ENCODE results near the gene CENPE. TPM values are rescaled to one million over a fixed set of nuclear protein-coding genes. Genes with fewer than 3 reads are reported as not detected.

Gene CENPE
- total RNA-seq, 2 experiments from 2014 or later, result 41.9 to 49.1 TPM

GRCh38 chr4:103111598-103111997 is 86.5 kb downstream of the CENPE start:
- intact Hi-C loops (cut with micrococcal nuclease), result no loop called here
- Mint-ChIP-seq H3K27ac (no peak overlapping the region), H3K27me3 (no peaks in the 10 kb centered on the region), H3K36me3 (peaks cover 2% of the 10 kb centered on the region), H3K4me1 (ENCODE audit: low read depth) (no peaks in the 10 kb centered on the region), H3K9me3 (no peaks in the 10 kb centered on the region), H3K4me3 (no peak overlapping the region)
- ChIA-PET POLR2A (no interaction called here), CTCF (interaction anchor here (3.4 kb wide), 1 partner anchor 11 kb away, joined by 15 read pairs; the partner anchor contains the start of gene BDH2)
- DNase-seq, result no peak

DNA sequence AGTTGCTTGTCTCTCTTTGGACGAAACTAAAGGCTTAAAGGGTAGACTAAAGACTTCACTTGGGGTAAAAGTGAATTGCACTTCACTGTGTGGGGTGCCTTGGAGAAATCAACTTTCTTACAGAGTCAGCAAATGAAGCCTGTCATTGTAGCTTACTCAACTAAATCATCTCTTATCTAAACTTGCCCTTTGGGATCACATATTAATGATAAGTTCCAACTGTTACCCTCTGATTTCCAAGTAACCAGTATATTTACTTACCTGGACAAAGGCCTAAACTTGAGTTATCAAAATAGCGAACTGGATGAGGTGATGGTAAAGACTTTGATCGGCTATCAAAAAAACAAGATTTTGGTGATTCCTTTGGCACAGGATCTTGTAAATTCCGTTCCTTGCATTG is 89.6 kb downstream of the CENPE start:
- H3K27ac Mint-ChIP-seq, result no peak overlapping the region
- H3K36me3 Mint-ChIP-seq, result peaks cover 2% of the 10 kb centered on the region
- ChIA-PET CTCF (interaction anchor here (3.4 kb wide), 1 partner anchor 8 kb away, joined by 15 read pairs; the partner anchor contains the start of gene BDH2), POLR2A (no interaction called here)
- no peaks in the 10 kb centered on the region for H3K27me3 Mint-ChIP-seq
- H3K9me3 Mint-ChIP-seq, result no peaks in the 10 kb centered on the region
- DNase-seq, result no peak
- intact Hi-C loops (cut with micrococcal nuclease), result no loop called here
- H3K4me3 Mint-ChIP-seq, result no peak overlapping the region
- no peaks in the 10 kb centered on the region for H3K4me1 Mint-ChIP-seq (ENCODE audit: low read depth)

DNA sequence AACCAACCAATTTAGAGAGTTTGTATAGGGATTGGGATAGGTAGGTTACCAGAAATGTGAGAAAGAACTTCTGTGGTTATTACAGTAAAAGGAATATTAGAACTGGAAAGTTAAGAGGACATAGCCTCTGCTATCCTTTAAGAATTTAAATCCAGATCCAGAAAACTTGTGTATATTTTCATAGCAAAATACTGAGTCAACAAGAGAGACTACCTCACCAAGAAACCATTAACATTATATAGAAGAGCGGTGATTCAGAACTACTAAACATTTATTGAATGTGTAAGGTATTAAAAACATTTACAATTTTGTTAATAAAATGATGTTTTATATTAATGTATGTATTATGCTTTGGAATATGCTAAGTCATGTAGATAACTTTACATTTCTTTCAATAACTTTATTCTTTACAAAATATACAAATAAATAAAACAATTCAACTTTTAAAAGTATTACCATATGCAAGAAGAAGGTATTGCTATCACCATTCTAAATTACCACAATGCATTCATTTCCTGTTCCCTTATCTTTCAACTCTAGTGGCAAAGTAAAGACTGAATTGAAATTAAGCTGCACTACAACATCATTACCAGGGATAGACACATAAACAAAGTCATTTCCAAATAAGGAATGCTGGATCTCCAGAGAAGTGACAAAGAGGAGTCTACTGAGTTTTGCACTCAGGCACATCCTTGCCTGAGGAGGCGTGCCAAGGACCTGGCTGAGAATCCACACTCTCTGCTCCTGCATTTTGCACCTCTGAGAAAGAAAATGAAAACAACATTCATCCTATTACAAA is 92.4 kb downstream of the CENPE start:
- POLR2A ChIA-PET, result no interaction called here
- H3K4me3 Mint-ChIP-seq, result no peak overlapping the region
- peaks cover 2% of the 10 kb centered on the region for H3K36me3 Mint-ChIP-seq
- intact Hi-C loops (cut with micrococcal nuclease), result no loop called here
- CTCF ChIA-PET, result no interaction called here
- H3K4me1 Mint-ChIP-seq (ENCODE audit: low read depth), result no peaks in the 10 kb centered on the region
- H3K27me3 Mint-ChIP-seq, result no peaks in the 10 kb centered on the region
- no peak overlapping the region for H3K27ac Mint-ChIP-seq
- DNase-seq, result no peak
- no peaks in the 10 kb centered on the region for H3K9me3 Mint-ChIP-seq

DNA sequence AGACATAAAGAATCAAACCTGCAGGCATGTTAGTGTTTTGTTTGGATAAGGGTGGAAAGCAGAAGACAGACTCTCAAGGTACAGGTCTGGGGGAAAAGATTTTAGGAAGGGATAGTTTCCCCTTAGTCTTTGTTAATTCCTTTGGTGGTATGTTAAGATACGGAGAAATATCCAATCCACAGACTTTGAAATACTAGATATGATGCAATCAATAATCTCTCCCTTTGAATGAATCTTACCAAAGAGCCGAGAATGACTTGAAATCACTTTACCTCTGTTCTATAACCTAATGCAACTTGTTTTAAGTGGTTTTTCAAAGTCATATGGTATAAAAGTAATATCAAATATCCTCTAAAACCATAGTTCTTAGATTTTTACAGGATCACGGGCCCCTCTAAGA is 93.3 kb downstream of the CENPE start:
- Mint-ChIP-seq H3K9me3 (no peaks in the 10 kb centered on the region), H3K27me3 (no peaks in the 10 kb centered on the region), H3K4me1 (ENCODE audit: low read depth) (no peaks in the 10 kb centered on the region), H3K27ac (no peak overlapping the region), H3K4me3 (no peak overlapping the region), H3K36me3 (peaks cover 2% of the 10 kb centered on the region)
- intact Hi-C loops (cut with micrococcal nuclease), result no loop called here
- ChIA-PET POLR2A (no interaction called here), CTCF (no interaction called here)
- no peak for DNase-seq

DNA sequence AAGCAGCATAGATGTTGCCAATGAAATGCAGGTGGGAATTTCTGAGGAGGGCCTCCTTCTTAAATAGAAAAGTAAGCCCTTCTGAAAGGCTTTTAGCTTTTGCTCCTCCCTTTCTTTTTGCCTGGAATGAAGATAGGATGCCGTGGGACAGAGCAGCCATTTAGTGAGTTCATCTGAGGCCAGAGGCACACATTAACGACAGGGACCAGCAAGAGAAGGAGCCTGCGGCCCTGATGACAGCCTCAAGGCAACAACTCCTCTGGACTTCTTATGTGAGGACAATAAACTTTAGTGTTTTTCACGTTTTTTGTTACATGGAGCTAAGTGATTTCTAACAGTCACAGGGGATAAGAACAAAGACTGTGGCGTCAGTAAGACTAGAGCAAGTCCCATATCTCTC is 97.5 kb downstream of the CENPE start:
- ChIA-PET CTCF (interaction anchor here (0.8 to 3.9 kb wide), 9 partner anchors 9 to 755 kb away, joined by 3 to 21 read pairs (median 5); partner anchors contain the start of gene SLC39A8), POLR2A (no interaction called here)
- peaks cover 17% of the 10 kb centered on the region for H3K4me1 Mint-ChIP-seq (ENCODE audit: low read depth)
- no peaks in the 10 kb centered on the region for H3K9me3 Mint-ChIP-seq
- no peaks in the 10 kb centered on the region for H3K36me3 Mint-ChIP-seq
- H3K27ac Mint-ChIP-seq, result no peak overlapping the region
- intact Hi-C loops (cut with micrococcal nuclease), result no loop called here
- no peak overlapping the region for H3K4me3 Mint-ChIP-seq
- H3K27me3 Mint-ChIP-seq, result no peaks in the 10 kb centered on the region
- no peak for DNase-seq

DNA sequence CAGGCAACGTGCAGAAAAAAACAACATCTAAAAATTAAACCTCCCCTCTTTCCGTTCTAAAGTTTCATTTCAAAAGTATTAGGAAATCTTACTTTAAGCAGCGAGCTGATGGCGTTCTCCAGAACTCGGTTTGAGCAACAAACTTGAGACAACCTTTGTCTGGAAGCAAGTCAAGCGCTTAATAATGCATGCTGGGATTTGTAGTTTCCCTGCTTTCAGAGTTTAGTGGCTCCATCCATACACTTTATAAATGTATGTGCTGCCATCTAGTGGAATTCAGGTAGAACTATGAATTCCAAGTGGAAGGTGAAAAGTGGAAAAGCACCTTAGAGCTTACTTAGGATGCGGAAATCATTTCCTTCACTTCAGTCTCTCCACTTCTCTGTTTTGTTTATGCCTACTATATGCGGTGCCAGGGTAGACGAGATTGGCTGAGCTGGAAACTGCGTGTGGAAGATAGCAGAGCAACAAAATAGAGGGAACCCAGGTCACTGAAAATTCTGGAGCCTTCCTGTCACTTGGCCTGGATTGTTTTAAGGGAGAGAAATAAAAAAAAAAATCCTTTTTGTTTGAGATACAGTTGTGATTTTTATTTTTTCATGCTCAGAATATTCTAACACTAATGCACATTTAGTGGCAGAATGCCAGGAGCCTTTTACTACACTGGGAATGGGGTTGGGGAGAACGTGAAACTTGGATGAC is 98.3 kb downstream of the CENPE start, which contains the start of gene BDH2:
TSS of gene BDH2 (minus strand) at position 144 of the 702 bp plus-strand sequence. CDS start 3,580 bp downstream, outside the sequence.
- CTCF ChIA-PET, result interaction anchor here (0.6 to 3.9 kb wide), 23 partner anchors 8 to 754 kb away, joined by 3 to 21 read pairs (median 4); partner anchors contain the start of genes CISD2, MANBA, SLC39A8 and SLC9B1

DNA sequence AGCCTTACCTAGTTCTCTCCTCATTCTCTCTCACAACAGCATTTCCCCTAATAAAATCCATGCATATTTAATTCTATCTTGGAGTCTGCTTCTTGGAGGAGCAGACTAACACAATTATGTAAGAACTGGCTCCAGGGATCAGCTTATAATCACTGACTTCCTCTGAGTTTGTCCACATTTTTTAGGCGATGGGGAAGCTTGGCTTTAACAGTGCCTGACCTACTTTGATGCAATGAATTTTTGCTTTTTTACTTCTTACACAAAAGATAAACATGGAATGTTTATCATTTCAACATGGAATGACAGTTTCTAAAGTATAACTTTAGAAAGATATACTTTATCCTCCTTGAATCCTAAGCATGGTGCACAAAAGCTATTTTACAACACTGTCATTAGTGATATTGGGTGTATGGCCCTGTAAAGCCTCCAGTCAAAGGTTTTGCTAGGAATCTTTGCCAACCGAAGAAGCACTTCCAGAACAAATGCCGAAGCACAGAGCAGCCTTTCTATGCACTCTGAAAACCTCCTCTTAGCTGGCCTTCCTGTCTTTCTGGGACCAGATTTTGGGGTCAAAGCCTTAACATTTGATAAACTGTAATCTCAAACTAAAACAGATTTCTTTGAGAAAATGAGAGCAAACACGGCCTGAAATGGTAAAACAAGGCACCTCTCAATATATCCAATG is 99.2 kb downstream of the CENPE start:
- ChIA-PET CTCF (interaction anchor here (0.8 to 3.9 kb wide), 19 partner anchors 7 to 753 kb away, joined by 3 to 21 read pairs (median 4); partner anchors contain the start of genes CISD2, MANBA, SLC39A8 and SLC9B1), POLR2A (interaction anchor here (1.2 kb wide), 2 partner anchors 271 to 273 kb away, joined by 3 read pairs; no protein-coding TSS in a partner anchor)
- DNase-seq, result no peak
- no peaks in the 10 kb centered on the region for H3K36me3 Mint-ChIP-seq
- no peaks in the 10 kb centered on the region for H3K9me3 Mint-ChIP-seq
- peak overlapping the region; percentile 78 for H3K27ac Mint-ChIP-seq
- H3K27me3 Mint-ChIP-seq, result no peaks in the 10 kb centered on the region
- intact Hi-C loops (cut with micrococcal nuclease), result loop anchor here (1.0 to 10.0 kb wide), 10 partner anchors 23 to 834 kb away; partner anchors contain the start of genes MANBA, SLC39A8, SLC9B1 and SLC9B2
- peaks cover 17% of the 10 kb centered on the region for H3K4me1 Mint-ChIP-seq (ENCODE audit: low read depth)
- peak overlapping the region; percentile 76 for H3K4me3 Mint-ChIP-seq

More for the DNA sequence above, 98.3 kb downstream of the CENPE start, which contains the start of gene BDH2:
- intact Hi-C loops (cut with micrococcal nuclease), result loop anchor here (1.0 to 10.0 kb wide), 10 partner anchors 24 to 835 kb away; partner anchors contain the start of genes MANBA, SLC39A8, SLC9B1 and SLC9B2
- peak within 1 kb of the TSS; percentile 76 for H3K4me3 Mint-ChIP-seq
- H3K4me1 Mint-ChIP-seq (ENCODE audit: low read depth), result peaks cover 17% of the 10 kb centered on the region
- no peaks in the 10 kb centered on the region for H3K36me3 Mint-ChIP-seq
- H3K27ac Mint-ChIP-seq, result peak within 1 kb of the TSS; percentile 78
- no peaks in the 10 kb centered on the region for H3K9me3 Mint-ChIP-seq
- H3K27me3 Mint-ChIP-seq, result no peaks in the 10 kb centered on the region
- DNase-seq, result peak; percentile 47
- POLR2A ChIA-PET, result interaction anchor here (1.2 kb wide), 2 partner anchors 272 to 274 kb away, joined by 3 read pairs; no protein-coding TSS in a partner anchor

GRCh38 chr4:103098341-103098740 is 99.8 kb downstream of the CENPE start:
- no peak for DNase-seq
- H3K9me3 Mint-ChIP-seq, result no peaks in the 10 kb centered on the region
- intact Hi-C loops (cut with micrococcal nuclease), result loop anchor here (2.0 to 10.0 kb wide), 3 partner anchors 52 to 834 kb away; partner anchors contain the start of gene MANBA
- ChIA-PET CTCF (interaction anchor here (1.0 to 3.3 kb wide), 3 partner anchors 9 to 667 kb away, joined by 3 to 16 read pairs (median 16); no protein-coding TSS in a partner anchor), POLR2A (interaction anchor here (1.2 kb wide), 1 partner anchor 273 kb away, joined by 3 read pairs; no protein-coding TSS in a partner anchor)
- H3K27me3 Mint-ChIP-seq, result no peaks in the 10 kb centered on the region
- H3K27ac Mint-ChIP-seq, result no peak overlapping the region
- no peaks in the 10 kb centered on the region for H3K36me3 Mint-ChIP-seq
- no peak overlapping the region for H3K4me3 Mint-ChIP-seq
- H3K4me1 Mint-ChIP-seq (ENCODE audit: low read depth), result peaks cover 17% of the 10 kb centered on the region

DNA sequence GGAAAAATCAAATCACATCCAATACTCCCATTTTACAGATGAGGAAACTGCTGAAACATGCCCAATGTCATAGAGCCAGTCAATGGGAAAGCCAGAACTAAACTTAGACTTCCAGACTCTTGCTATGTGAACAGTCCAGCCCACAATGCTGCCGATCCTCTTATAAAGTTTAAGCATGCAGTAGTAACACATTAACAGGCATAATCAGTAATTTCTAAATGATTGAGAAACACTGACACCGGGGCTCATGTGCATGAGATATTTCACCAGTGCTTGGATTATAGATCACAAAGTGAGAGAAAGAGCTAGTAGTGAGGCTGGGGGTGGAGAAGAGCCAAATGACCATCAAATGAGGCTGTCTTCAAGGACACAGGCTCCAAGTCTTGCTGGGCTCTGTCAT is 101.0 kb downstream of the CENPE start:
- no peaks in the 10 kb centered on the region for H3K27me3 Mint-ChIP-seq
- no peaks in the 10 kb centered on the region for H3K9me3 Mint-ChIP-seq
- ChIA-PET POLR2A (no interaction called here), CTCF (no interaction called here)
- DNase-seq, result no peak
- intact Hi-C loops (cut with micrococcal nuclease), result loop anchor here (10.0 kb wide), 2 partner anchors 332 to 832 kb away; partner anchors contain the start of gene MANBA
- H3K4me1 Mint-ChIP-seq (ENCODE audit: low read depth), result peaks cover 25% of the 10 kb centered on the region
- H3K4me3 Mint-ChIP-seq, result no peak overlapping the region
- no peak overlapping the region for H3K27ac Mint-ChIP-seq
- H3K36me3 Mint-ChIP-seq, result no peaks in the 10 kb centered on the region

DNA sequence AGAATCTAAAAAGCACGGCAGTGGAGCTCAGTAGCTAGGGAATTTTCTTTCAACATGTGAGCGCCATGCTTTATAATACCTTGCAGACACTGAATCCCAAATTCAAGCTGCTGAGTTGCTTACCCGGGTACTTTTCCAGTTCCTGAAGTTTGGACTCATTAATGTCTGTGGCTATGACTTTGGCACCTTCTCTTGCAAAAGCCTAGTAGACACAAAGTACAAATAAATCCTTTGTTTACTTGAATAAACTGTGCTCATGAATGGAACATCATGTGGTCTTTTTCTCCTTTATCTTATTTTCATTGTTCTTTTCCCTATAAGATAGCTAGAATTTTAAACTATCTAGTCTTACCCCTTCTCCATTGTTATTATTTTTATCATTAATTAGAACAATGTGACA is 103.1 kb downstream of the CENPE start:
- no peaks in the 10 kb centered on the region for H3K27me3 Mint-ChIP-seq
- ChIA-PET POLR2A (no interaction called here), CTCF (interaction anchor here (1.6 to 6.2 kb wide), 3 partner anchors 50 to 474 kb away, joined by 3 to 65 read pairs (median 3); no protein-coding TSS in a partner anchor)
- no peak for DNase-seq
- intact Hi-C loops (cut with micrococcal nuclease), result loop anchor here (10.0 kb wide), 2 partner anchors 330 to 830 kb away; partner anchors contain the start of gene MANBA
- H3K4me3 Mint-ChIP-seq, result no peak overlapping the region
- H3K27ac Mint-ChIP-seq, result no peak overlapping the region
- peaks cover 4% of the 10 kb centered on the region for H3K36me3 Mint-ChIP-seq
- peaks cover 30% of the 10 kb centered on the region for H3K4me1 Mint-ChIP-seq (ENCODE audit: low read depth)
- no peaks in the 10 kb centered on the region for H3K9me3 Mint-ChIP-seq

- H3K27ac Mint-ChIP-seq, result no peak overlapping the region
Measured at GRCh38 chr4:103092245-103092644, 105.9 kb downstream of the CENPE start.

More at GRCh38 chr4:103092245-103092644, 105.9 kb downstream of the CENPE start:
- POLR2A ChIA-PET, result no interaction called here
- Mint-ChIP-seq H3K4me3 (no peak overlapping the region), H3K4me1 (ENCODE audit: low read depth) (peaks cover 15% of the 10 kb centered on the region), H3K9me3 (no peaks in the 10 kb centered on the region), H3K27me3 (no peaks in the 10 kb centered on the region), H3K36me3 (peaks cover 10% of the 10 kb centered on the region)
- no peak for DNase-seq
- CTCF ChIA-PET, result interaction anchor here (0.6 to 6.2 kb wide), 22 partner anchors 8 to 734 kb away, joined by 3 to 65 read pairs (median 5); partner anchors contain the start of genes BDH2, SLC9B2 and UBE2D3
- intact Hi-C loops (cut with micrococcal nuclease), result loop anchor here (5.0 to 10.0 kb wide), 3 partner anchors 327 to 827 kb away; partner anchors contain the start of gene MANBA
